Activated naive CD4-positive, alpha-beta T cell treated with anti-CD3 and anti-CD28 coated beads, Interleukin-2, amount 50 U/mL, for 24 hours (primary cell): ENCODE data around the gene PARD3B.
"Not testable (repeated sequence)": the region's sequence is repeated elsewhere in the genome, so short reads cannot be mapped to it uniquely, and the experiment has no call there.

ENCODE experiments used
- H3K27ac Mint-ChIP-seq: one replicate; pipeline ENCODE4 v1.8.0; 2021; ENCODE audit warnings: mild to moderate bottlenecking, mixed read lengths
- H3K27me3 Mint-ChIP-seq: one replicate; pipeline ENCODE4 v1.8.0; 2021; ENCODE audit warnings: mixed read lengths
- H3K36me3 Mint-ChIP-seq: one replicate; pipeline ENCODE4 v1.8.0; 2021; ENCODE audit warnings: mixed read lengths
- H3K4me1 Mint-ChIP-seq: one replicate; pipeline ENCODE4 v1.8.0; 2021; ENCODE audit warnings: mixed read lengths
- H3K4me3 Mint-ChIP-seq: one replicate; pipeline ENCODE4 v1.8.0; 2021; ENCODE audit warnings: mild to moderate bottlenecking, mixed read lengths
- H3K9me3 Mint-ChIP-seq: one replicate; pipeline ENCODE4 v1.8.0; 2021; ENCODE audit warnings: mixed read lengths

The PARD3B gene

DNA sequence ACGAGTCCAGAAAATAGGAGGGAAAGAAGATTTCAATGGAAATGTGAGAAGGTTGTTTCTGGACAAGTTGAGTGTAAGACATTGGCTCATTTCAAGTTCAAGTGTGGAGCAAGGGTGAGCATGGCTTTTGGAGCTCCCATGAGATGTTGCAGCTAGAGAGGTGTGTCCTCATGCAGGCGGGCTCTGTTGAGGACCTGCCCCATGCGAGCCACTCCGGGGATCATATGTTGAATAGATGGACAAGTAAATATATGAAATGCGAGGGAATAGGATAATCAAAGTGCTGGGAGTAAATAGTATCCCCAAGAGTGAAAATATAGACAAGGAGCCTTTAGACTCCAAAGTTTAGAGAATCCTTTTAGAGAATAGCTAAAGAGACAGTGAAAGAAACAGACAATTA is 936.6 kb downstream of the PARD3B start:
- H3K36me3 Mint-ChIP-seq: no peaks in the 10 kb centered on the region
- no peaks in the 10 kb centered on the region for H3K9me3 Mint-ChIP-seq
- no peak overlapping the region for H3K27ac Mint-ChIP-seq
- no peak overlapping the region for H3K4me3 Mint-ChIP-seq
- no peaks in the 10 kb centered on the region for H3K4me1 Mint-ChIP-seq
- H3K27me3 Mint-ChIP-seq: no peaks in the 10 kb centered on the region

DNA sequence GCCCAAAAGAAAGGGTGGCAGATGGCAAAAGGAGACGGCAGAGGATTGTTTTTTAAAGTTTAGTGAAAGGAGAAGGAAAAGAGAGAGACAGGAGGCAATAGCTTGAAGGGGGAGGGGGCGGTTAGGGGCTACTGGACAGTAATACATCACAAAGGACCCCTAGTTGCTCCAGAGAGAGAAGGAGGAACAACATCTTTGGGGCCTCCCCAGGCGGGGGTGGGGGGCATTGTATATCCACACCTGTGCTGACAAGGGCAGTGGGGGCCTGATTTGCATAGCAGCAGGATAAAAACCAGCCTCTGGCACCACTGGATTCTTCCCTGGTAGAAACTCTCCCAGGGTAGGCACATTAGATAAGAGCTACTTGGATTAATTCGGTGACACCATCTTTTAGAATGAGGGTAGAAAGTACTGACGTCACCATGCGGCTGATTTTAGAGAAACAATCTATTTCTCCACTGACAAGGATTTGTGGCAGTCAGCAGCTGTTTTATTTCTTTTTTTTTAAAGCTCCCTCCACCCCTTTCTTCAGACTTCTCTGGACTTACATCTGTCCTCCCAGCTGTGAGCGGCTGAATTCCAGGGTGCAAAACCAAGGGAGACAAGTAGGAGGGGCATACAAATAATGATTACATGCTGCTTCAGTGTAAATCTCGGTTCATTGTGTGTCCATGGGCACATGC is 937.3 kb downstream of the PARD3B start:
- Mint-ChIP-seq H3K9me3 (no peaks in the 10 kb centered on the region), H3K27ac (no peak overlapping the region), H3K36me3 (no peaks in the 10 kb centered on the region), H3K4me1 (no peaks in the 10 kb centered on the region), H3K4me3 (no peak overlapping the region), H3K27me3 (no peaks in the 10 kb centered on the region)

DNA sequence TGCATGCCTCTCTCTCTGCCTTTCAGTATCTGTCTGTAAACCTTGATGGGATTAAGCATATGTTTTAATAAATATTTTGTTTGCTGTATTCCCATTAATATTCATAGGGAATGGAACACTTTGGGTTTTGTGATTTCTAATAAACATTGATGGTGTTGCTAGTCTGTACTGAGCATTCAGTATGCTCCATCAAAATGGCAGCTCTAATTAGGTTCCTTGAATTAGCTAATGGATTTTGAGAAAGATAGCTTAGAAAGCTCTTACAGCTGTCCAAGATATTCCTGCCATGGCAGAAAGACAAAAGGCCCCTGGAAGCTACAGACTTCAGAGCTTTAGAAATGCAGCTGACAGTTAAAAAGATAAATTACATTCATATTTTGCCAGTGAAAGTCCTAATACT is 937.8 kb downstream of the PARD3B start:
- Mint-ChIP-seq H3K4me3 (no peak overlapping the region), H3K27me3 (no peaks in the 10 kb centered on the region), H3K9me3 (no peaks in the 10 kb centered on the region), H3K36me3 (no peaks in the 10 kb centered on the region), H3K4me1 (no peaks in the 10 kb centered on the region), H3K27ac (no peak overlapping the region)

- Mint-ChIP-seq H3K4me1 (no peaks in the 10 kb centered on the region), H3K9me3 (no peaks in the 10 kb centered on the region), H3K27ac (no peak overlapping the region), H3K4me3 (no peak overlapping the region), H3K27me3 (no peaks in the 10 kb centered on the region), H3K36me3 (no peaks in the 10 kb centered on the region)
These were observed 938.9 kb downstream of the PARD3B start for GRCh38 chr2:205484215-205484614.

- H3K4me3 Mint-ChIP-seq: no peak overlapping the region
- H3K9me3 Mint-ChIP-seq: no peaks in the 10 kb centered on the region
- no peaks in the 10 kb centered on the region for H3K4me1 Mint-ChIP-seq
- no peaks in the 10 kb centered on the region for H3K27me3 Mint-ChIP-seq
- H3K36me3 Mint-ChIP-seq: no peaks in the 10 kb centered on the region
- H3K27ac Mint-ChIP-seq: no peak overlapping the region
These were observed 939.5 kb downstream of the PARD3B start for GRCh38 chr2:205484764-205485163.

GRCh38 chr2:205493528-205493927 is 948.3 kb downstream of the PARD3B start:
- not testable (repeated sequence) for H3K9me3 Mint-ChIP-seq, H3K27me3 Mint-ChIP-seq, H3K27ac Mint-ChIP-seq, H3K4me1 Mint-ChIP-seq, H3K4me3 Mint-ChIP-seq, H3K36me3 Mint-ChIP-seq

DNA sequence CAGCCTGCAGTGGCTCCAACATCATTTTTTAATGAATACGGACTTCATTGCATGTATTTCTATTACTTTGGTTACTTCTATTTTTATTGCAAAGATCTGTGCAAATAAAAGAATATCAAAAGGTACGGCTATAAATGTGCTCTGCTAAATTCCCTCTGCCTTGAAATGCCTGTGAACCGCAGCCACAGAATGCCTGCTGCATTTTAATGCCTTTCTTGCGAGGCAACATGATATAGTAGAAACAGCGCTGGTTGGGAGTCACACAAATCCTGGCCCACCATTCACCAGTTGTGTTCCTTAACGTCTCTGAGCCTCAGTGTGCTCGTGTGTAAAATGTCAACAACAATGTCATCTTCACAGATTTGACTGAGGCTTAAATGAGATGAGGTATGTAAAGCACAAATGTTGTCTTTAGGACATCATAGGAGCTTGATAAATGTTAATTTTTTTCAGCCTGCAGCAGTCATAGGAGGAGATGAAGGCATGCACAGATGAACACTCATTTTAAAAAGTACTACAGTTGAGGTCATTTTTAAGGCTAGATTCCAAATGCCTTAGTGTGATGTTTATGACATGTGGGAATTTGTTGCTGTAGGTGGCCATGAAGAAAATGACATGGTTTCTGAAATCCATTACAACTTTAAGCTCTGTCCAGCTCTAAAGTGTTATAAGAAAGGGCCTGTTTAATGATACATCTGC is 949.4 kb downstream of the PARD3B start:
- Mint-ChIP-seq H3K4me1 (peaks cover 2% of the 10 kb centered on the region), H3K27me3 (no peaks in the 10 kb centered on the region), H3K27ac (no peak overlapping the region), H3K4me3 (no peak overlapping the region), H3K36me3 (peaks cover 1% of the 10 kb centered on the region), H3K9me3 (peaks cover 6% of the 10 kb centered on the region)

DNA sequence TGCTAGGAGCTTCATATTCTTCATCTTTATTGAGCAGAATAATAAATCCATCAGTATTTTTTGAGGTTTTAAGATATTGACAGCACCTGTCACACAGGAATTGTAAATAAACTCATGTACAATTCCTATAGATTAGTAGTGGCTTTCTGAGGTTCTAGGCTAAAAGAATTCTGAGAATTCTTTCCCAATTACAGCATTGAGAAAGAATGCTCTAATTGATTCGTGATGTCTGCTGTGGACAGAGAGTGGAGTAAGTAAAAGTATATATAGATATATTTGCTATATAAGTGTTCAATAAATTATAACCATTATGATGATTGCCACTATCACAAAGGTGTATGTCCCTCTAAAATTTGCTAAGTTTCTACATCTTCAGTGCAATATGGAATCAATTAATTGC is 950.5 kb downstream of the PARD3B start:
- Mint-ChIP-seq H3K4me3 (no peak overlapping the region), H3K27me3 (no peaks in the 10 kb centered on the region), H3K27ac (no peak overlapping the region), H3K36me3 (peaks cover 1% of the 10 kb centered on the region), H3K4me1 (peaks cover 4% of the 10 kb centered on the region), H3K9me3 (peaks cover 6% of the 10 kb centered on the region)

DNA sequence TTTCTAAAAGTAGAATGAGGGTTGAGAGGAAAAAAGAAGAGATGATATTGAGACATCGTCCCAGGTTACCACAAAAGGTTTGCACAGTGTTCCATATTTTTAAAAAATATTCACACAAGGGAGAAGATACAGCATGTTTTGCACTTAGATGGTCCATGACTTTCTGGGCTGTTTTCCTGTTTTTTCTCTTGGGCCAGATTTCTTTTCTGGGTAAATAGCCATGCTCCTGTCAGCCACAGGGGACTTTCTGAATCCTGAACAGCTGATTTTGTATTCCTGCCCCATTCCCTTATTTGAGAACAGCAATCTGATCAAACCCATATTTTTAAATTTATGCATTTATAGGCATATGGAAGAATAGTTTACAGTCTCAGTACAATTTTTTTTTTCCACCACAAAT is 951.1 kb downstream of the PARD3B start:
- H3K4me1 Mint-ChIP-seq: peaks cover 4% of the 10 kb centered on the region
- H3K4me3 Mint-ChIP-seq: no peak overlapping the region
- H3K9me3 Mint-ChIP-seq: peaks cover 4% of the 10 kb centered on the region
- H3K27ac Mint-ChIP-seq: no peak overlapping the region
- H3K36me3 Mint-ChIP-seq: peaks cover 1% of the 10 kb centered on the region
- no peaks in the 10 kb centered on the region for H3K27me3 Mint-ChIP-seq

GRCh38 chr2:205496772-205497171 is 951.5 kb downstream of the PARD3B start:
- Mint-ChIP-seq H3K27ac (no peak overlapping the region), H3K9me3 (peaks cover under 1% of the 10 kb centered on the region), H3K4me1 (peaks cover 4% of the 10 kb centered on the region), H3K36me3 (no peaks in the 10 kb centered on the region), H3K4me3 (no peak overlapping the region), H3K27me3 (no peaks in the 10 kb centered on the region)

DNA sequence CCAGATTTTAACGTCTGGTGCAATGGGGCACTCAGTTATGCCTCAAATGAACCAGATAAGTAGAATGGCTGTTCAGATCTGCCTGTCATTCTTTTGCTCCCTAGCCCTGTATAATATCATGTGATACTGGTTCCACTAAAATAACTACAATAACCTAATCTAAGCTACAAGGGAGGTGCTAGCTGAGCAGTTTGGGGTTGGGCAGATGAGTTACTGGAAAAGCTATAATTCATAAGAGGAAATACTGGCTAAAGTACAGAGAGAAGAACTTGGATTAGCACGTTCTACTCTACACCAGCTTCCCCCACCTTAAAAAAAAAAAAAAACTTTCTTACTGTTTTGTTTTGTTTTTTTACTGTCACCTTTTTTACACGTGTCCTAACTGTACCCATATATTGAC is 953.7 kb downstream of the PARD3B start:
- no peaks in the 10 kb centered on the region for H3K27me3 Mint-ChIP-seq

GRCh38 chr2:205500065-205500464 is 954.8 kb downstream of the PARD3B start:
- no peaks in the 10 kb centered on the region for H3K36me3 Mint-ChIP-seq
- no peaks in the 10 kb centered on the region for H3K27me3 Mint-ChIP-seq
- peaks cover 4% of the 10 kb centered on the region for H3K4me1 Mint-ChIP-seq
- no peaks in the 10 kb centered on the region for H3K9me3 Mint-ChIP-seq
- no peak overlapping the region for H3K27ac Mint-ChIP-seq
- no peak overlapping the region for H3K4me3 Mint-ChIP-seq

More for the DNA sequence above, 953.7 kb downstream of the PARD3B start:
- Mint-ChIP-seq H3K4me3 (no peak overlapping the region), H3K4me1 (peaks cover 4% of the 10 kb centered on the region), H3K36me3 (no peaks in the 10 kb centered on the region), H3K9me3 (no peaks in the 10 kb centered on the region), H3K27ac (no peak overlapping the region)

DNA sequence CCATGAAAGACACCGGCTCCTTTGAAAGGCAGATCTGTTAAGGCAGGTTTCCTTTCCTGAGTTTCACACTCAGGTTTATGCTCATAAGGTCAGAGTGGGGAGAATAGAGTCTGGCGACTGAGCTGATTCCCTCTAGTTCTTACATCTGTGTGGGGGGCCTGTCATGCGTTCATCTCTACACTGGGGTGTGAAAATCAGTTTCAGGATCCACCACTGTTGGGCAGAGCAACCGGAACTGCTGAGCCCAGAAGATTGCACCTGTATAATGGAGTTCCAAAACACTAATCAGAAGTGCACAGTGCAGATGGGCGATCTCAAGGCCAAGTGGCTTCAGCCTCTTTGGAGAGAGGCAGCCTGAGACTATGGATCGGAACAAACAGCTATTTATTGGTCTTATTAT is 955.7 kb downstream of the PARD3B start:
- Mint-ChIP-seq H3K4me3 (no peak overlapping the region), H3K9me3 (no peaks in the 10 kb centered on the region), H3K36me3 (no peaks in the 10 kb centered on the region), H3K27me3 (no peaks in the 10 kb centered on the region), H3K27ac (no peak overlapping the region), H3K4me1 (peaks cover 4% of the 10 kb centered on the region)

DNA sequence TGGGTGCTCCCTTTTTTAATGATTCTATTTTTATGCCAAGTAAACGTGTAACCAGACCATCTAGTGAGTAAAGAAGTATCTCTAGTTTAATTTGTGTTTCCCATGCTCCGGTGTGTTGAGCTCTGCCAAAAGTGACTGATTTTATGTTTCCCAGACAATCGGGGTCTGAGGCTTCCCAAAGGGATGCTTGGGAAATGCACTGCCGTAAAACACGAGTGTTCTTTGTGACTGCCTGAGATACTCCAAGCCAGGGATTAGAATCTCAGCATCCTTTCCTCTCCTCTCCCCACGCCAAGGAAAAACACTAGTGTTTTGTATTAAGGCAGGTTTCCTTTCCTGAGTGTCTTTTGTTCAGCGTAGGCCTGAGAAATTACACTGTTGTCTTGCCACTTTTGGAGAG is 956.6 kb downstream of the PARD3B start:
- no peaks in the 10 kb centered on the region for H3K27me3 Mint-ChIP-seq
- H3K4me1 Mint-ChIP-seq: peaks cover 4% of the 10 kb centered on the region
- H3K9me3 Mint-ChIP-seq: no peaks in the 10 kb centered on the region
- H3K36me3 Mint-ChIP-seq: no peaks in the 10 kb centered on the region
- no peak overlapping the region for H3K27ac Mint-ChIP-seq
- H3K4me3 Mint-ChIP-seq: no peak overlapping the region

GRCh38 chr2:205505371-205505770 is 960.1 kb downstream of the PARD3B start:
- no peaks in the 10 kb centered on the region for H3K9me3 Mint-ChIP-seq
- H3K27ac Mint-ChIP-seq: no peak overlapping the region
- no peaks in the 10 kb centered on the region for H3K36me3 Mint-ChIP-seq
- H3K4me3 Mint-ChIP-seq: no peak overlapping the region
- no peaks in the 10 kb centered on the region for H3K27me3 Mint-ChIP-seq
- H3K4me1 Mint-ChIP-seq: no peaks in the 10 kb centered on the region

DNA sequence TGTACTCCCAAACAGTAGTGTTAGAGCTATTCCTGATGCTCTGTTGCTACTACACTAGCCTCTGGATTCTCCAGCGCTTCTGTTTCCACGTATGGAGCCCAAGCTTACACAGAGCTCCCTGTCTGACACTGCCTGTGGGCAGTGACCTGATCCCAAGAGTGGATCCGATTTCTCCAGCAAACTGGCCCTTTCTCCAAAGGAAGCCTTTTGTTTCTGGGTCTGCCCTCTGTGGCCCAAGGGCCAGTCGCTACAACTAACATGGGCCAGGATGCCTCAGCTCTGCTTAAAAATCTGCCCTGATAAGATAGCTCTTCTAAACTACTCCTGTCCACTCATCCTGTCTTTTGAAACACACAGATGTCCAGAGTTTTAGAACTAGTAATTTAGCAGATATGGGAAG is 964.4 kb downstream of the PARD3B start:
- Mint-ChIP-seq H3K4me3 (no peak overlapping the region), H3K27ac (no peak overlapping the region), H3K9me3 (no peaks in the 10 kb centered on the region), H3K4me1 (no peaks in the 10 kb centered on the region), H3K27me3 (no peaks in the 10 kb centered on the region), H3K36me3 (no peaks in the 10 kb centered on the region)

GRCh38 chr2:205510345-205510744 is 965.1 kb downstream of the PARD3B start:
- H3K9me3 Mint-ChIP-seq: no peaks in the 10 kb centered on the region

More at GRCh38 chr2:205510345-205510744, 965.1 kb downstream of the PARD3B start:
- H3K27ac Mint-ChIP-seq: no peak overlapping the region
- no peaks in the 10 kb centered on the region for H3K36me3 Mint-ChIP-seq
- no peaks in the 10 kb centered on the region for H3K4me1 Mint-ChIP-seq
- no peak overlapping the region for H3K4me3 Mint-ChIP-seq
- H3K27me3 Mint-ChIP-seq: no peaks in the 10 kb centered on the region
